HepG2 (cell line): ENCODE data around the gene LCE3D.

Source experiments
- CEBPG ChIP-seq: IDR thresholded peaks from 2 replicates; pipeline ENCODE4 v1.6.1; 2016
- ZFX ChIP-seq: sonication (generic); formaldehyde crosslinking; IDR thresholded peaks from 2 replicates; pipeline ENCODE4 v1.4.0; 2020; ENCODE audit warnings: mild to moderate bottlenecking, low read depth, missing genetic modification reagents, moderate library complexity

- TF ChIP-seq ZFX (CRISPR knock-in tag): no peak
- no peak for TF ChIP-seq CEBPG (CRISPR knock-in tag)
Observed at GRCh38 chr1:152622803-152623202, 42.5 kb upstream of the LCE3D start, which contains the start of gene LCE3A.
